HCT116 (cell line): ENCODE results near the gene PIH1D1. TPM values are rescaled to one million over a fixed set of nuclear protein-coding genes. Genes with fewer than 3 reads are reported as not detected.

ENCODE experiments used
- ATAC-seq: fragments of 200-7000 bp; cut with Tn5 transposase; 2 replicates; pipeline ENCODE4 v1.9.1; 2020; ENCODE audit warnings: mild to moderate bottlenecking, moderate library complexity
- BruUV-seq: library from RNA; stranded (reverse); fragments of 400-500 nt; replicated peaks from 2 replicates; lab custom pipeline; 2021; lab: Mats Ljungman, UMichigan
- CTCF ChIA-PET: fragments of 300-600 bp; sonication (Branson Sonifier 250); formaldehyde crosslinking; loops from one replicate; lab custom pipeline; 2021; ENCODE audit warnings: antibody characterized with exemption; lab: Charles Lee
- POLR2A ChIA-PET: fragments of 300-600, 350-600 bp; sonication (Branson Sonifier 250); formaldehyde crosslinking; loops from one replicate; lab custom pipeline; 2021; ENCODE audit warnings: antibody characterized with exemption; lab: Charles Lee
- RAD21 ChIA-PET, 2 experiments: fragments of 300-600 bp; sonication (Branson Sonifier 250); formaldehyde crosslinking; loops; one replicate each; lab custom pipeline; 2023; ENCODE audit warnings: low total read pairs in 2 of 2; ENCODE audit not compliant: uncharacterized antibody in 2 of 2, unreplicated experiment in 2 of 2, low non-redundant PET in 1 of 2; lab: Charles Lee
- DNase-seq: peaks from one replicate; pipeline ENCODE4 v3.0.0-alpha.2; 2010; ENCODE audit warnings: low read depth, low spot score
- H2AFZ ChIP-seq: fragments of 200-600 bp; shearing (Covaris generic), sonication (generic); 2 replicates; pipeline ENCODE4 v1.6.1; 2017; ENCODE audit warnings: low read depth, mixed run types, mixed read lengths, antibody characterized with exemption, low read length; ENCODE audit not compliant: poor library complexity, severe bottlenecking
- H3K27ac ChIP-seq: 2 replicates; pipeline ENCODE4 v1.5.1; 2012; ENCODE audit warnings: low read depth, low read length
- H3K27me3 ChIP-seq: fragments of 200-600 bp; sonication (generic); 2 replicates; pipeline ENCODE4 v1.6.1; 2016; ENCODE audit warnings: mixed run types, low read length, mixed read lengths; ENCODE audit not compliant: insufficient read depth
- H3K36me3 ChIP-seq, 2 experiments: fragments of 200-500 bp in 1 of 2; fragments of 200-600 bp in 1 of 2; sonication (Bioruptor generic) in 1 of 2; sonication (generic) in 1 of 2; 2 replicates each; pipeline versions ENCODE4 v1.5.1 to v1.6.1; 2014 to 2016; ENCODE audit warnings: low read length in 2 of 2, inconsistent platforms in 1 of 2, mixed read lengths in 1 of 2, mixed run types in 1 of 2; ENCODE audit not compliant: insufficient read depth in 2 of 2, control insufficient read depth in 1 of 2
- H3K4me1 ChIP-seq, 2 experiments: fragments of 200-600 bp in 1 of 2; sonication (generic) in 1 of 2; 2 replicates each; pipeline versions ENCODE4 v1.5.1 to v1.6.1; 2012 to 2017; ENCODE audit warnings: low read length in 2 of 2, inconsistent platforms in 1 of 2, mild to moderate bottlenecking in 1 of 2, mixed read lengths in 1 of 2, mixed run types in 1 of 2, moderate library complexity in 1 of 2; ENCODE audit not compliant: insufficient read depth in 2 of 2, control insufficient read depth in 1 of 2
- H3K4me2 ChIP-seq: fragments of 200-600 bp; sonication (generic); 2 replicates; pipeline ENCODE4 v1.6.1; 2017; ENCODE audit warnings: mixed run types, low read length, mixed read lengths
- H3K4me3 ChIP-seq, 2 experiments: fragments of 200-600 bp in 1 of 2; sonication (generic) in 1 of 2; replicated peaks in 1 of 2; 2 replicates each; pipeline ENCODE4 v1.5.1; 2011 to 2016; ENCODE audit warnings: low read length in 2 of 2, control low read depth in 1 of 2, low read depth in 1 of 2, mild to moderate bottlenecking in 1 of 2, mixed read lengths in 1 of 2, mixed run types in 1 of 2
- H3K79me2 ChIP-seq: fragments of 200-600 bp; sonication (generic); 2 replicates; pipeline ENCODE4 v1.6.1; 2017; ENCODE audit warnings: mild to moderate bottlenecking, mixed run types, low read length, moderate library complexity, mixed read lengths; ENCODE audit not compliant: insufficient read depth
- H3K9ac ChIP-seq: fragments of 200-600 bp; sonication (generic); 2 replicates; pipeline ENCODE4 v1.6.1; 2016; ENCODE audit warnings: low read length, mixed read lengths
- H3K9me2 ChIP-seq: fragments of 200-600 bp; sonication (generic), shearing (Covaris generic); 2 replicates; pipeline ENCODE4 v1.6.1; 2017; ENCODE audit warnings: mixed run types, mild to moderate bottlenecking, moderate library complexity; ENCODE audit not compliant: insufficient read depth
- H3K9me3 ChIP-seq, 2 experiments: fragments of 200-500 bp in 1 of 2; fragments of 200-600 bp in 1 of 2; sonication (Bioruptor generic) in 1 of 2; sonication (generic) in 1 of 2; 2 replicates each; pipeline ENCODE4 v1.6.1; 2014 to 2017; ENCODE audit warnings: low read length in 2 of 2, mixed read lengths in 2 of 2, inconsistent platforms in 1 of 2, low read depth in 1 of 2, mild to moderate bottlenecking in 1 of 2, mixed run types in 1 of 2, moderate library complexity in 1 of 2; ENCODE audit not compliant: control insufficient read depth in 1 of 2, insufficient read depth in 1 of 2
- H4K20me1 ChIP-seq: fragments of 200-600 bp; sonication (generic), shearing (Covaris generic); 2 replicates; pipeline ENCODE4 v1.6.1; 2017; ENCODE audit warnings: mixed run types, mild to moderate bottlenecking, moderate library complexity; ENCODE audit not compliant: insufficient read depth
- ATF3 ChIP-seq: IDR thresholded peaks from 2 replicates; pipeline ENCODE4 v1.6.1; 2012
- CBX3 ChIP-seq: IDR thresholded peaks from 2 replicates; pipeline ENCODE4 v1.6.1; 2012; ENCODE audit warnings: low read depth
- CEBPB ChIP-seq: IDR thresholded peaks from 2 replicates; pipeline ENCODE4 v1.6.1; 2012; ENCODE audit warnings: low read depth
- EGR1 ChIP-seq: IDR thresholded peaks from 2 replicates; pipeline ENCODE4 v1.6.1; 2012; ENCODE audit warnings: low read depth
- ELF1 ChIP-seq: IDR thresholded peaks from 2 replicates; pipeline ENCODE4 v1.6.1; 2012; ENCODE audit warnings: low read depth, borderline replicate concordance
- EZH2 ChIP-seq: fragments of 200-600 bp; sonication (generic); IDR thresholded peaks from 2 replicates; pipeline ENCODE4 v1.6.1; 2017; ENCODE audit warnings: antibody characterized with exemption, mixed run types
- EZH2phosphoT487 ChIP-seq: fragments of 200-600 bp; IDR thresholded peaks from 2 replicates; pipeline ENCODE4 v1.6.1; 2018; ENCODE audit warnings: antibody characterized with exemption, borderline replicate concordance
- FOSL1 ChIP-seq: IDR thresholded peaks from 2 replicates; pipeline ENCODE4 v1.6.1; 2012; ENCODE audit warnings: low read depth
- JUND ChIP-seq: IDR thresholded peaks from 2 replicates; pipeline ENCODE4 v1.6.1; 2012
- POLR2A ChIP-seq: IDR thresholded peaks from 2 replicates; pipeline ENCODE4 v1.7.0; 2011; ENCODE audit warnings: borderline replicate concordance; ENCODE audit not compliant: insufficient read depth, insufficient read length; ENCODE audit errors: extremely low read depth
- POLR2AphosphoS5 ChIP-seq: IDR thresholded peaks from 2 replicates; pipeline ENCODE4 v1.6.1; 2011; ENCODE audit warnings: mild to moderate bottlenecking, low read depth, low read length, moderate library complexity
- RAD21 ChIP-seq: IDR thresholded peaks from 2 replicates; pipeline ENCODE4 v1.6.1; 2012; ENCODE audit warnings: low read depth, mild to moderate bottlenecking
- REST ChIP-seq: IDR thresholded peaks from 2 replicates; pipeline ENCODE4 v1.6.1; 2012; ENCODE audit warnings: low read depth
- SP1 ChIP-seq: IDR thresholded peaks from 2 replicates; pipeline ENCODE4 v1.6.1; 2012; ENCODE audit warnings: low read depth
- SRF ChIP-seq: IDR thresholded peaks from 2 replicates; pipeline ENCODE4 v1.6.1; 2012; ENCODE audit warnings: low read depth
- YY1 ChIP-seq: IDR thresholded peaks from 2 replicates; pipeline ENCODE4 v1.6.1; 2011; ENCODE audit warnings: low read length, low read depth, moderate library complexity, mild to moderate bottlenecking; ENCODE audit not compliant: insufficient replicate concordance; ENCODE audit errors: extremely low read depth
- ZNF274 ChIP-seq: fragments of 200-500 bp; sonication (Bioruptor generic); IDR thresholded peaks from 2 replicates; pipeline ENCODE4 v1.6.1; 2014; ENCODE audit warnings: mild to moderate bottlenecking, low read depth, low read length, inconsistent platforms
- intact Hi-C: fragments of 100-400 bp; cut with micrococcal nuclease; formaldehyde crosslinking; loops from 2 replicates; pipeline ENCODE4 v1.10.0; 2022
- total RNA-seq: library from RNA; stranded (reverse); gene quantifications from one replicate; pipeline ENCODE4 v1.2.1, GENCODE V29; 2021; ENCODE audit not compliant: unreplicated experiment
- TF ChIP-seq, protein P1 (sequence below), 3 experiments: fragments of 200-600 bp in 1 of 3; sonication (generic) in 1 of 3; IDR thresholded peaks in 2 of 3; conservative IDR thresholded peaks in 1 of 3; 2 replicates each; pipeline ENCODE4 v1.5.1; 2012 to 2017; ENCODE audit warnings: low read depth in 2 of 3, low read length in 2 of 3, antibody characterized with exemption in 1 of 3, borderline replicate concordance in 1 of 3, control low read depth in 1 of 3, mild to moderate bottlenecking in 1 of 3, mixed read lengths in 1 of 3, mixed run types in 1 of 3, moderate library complexity in 1 of 3; ENCODE audit not compliant: insufficient read depth in 1 of 3

PIH1D1 gene
- total RNA-seq, 1 experiment from 2014 or later, result 152 TPM

- no peak; the same call in 1 of the 2 replicates for TF ChIP-seq EGR1
- TF ChIP-seq RAD21, result no peak
- peak; percentile 55 for TF ChIP-seq YY1
- no peak for TF ChIP-seq ZNF274
- TF ChIP-seq, all 23 proteins: peak for 5
These were observed 25.6 kb downstream of the PIH1D1 start (continued) for GRCh38 chr19:49425922-49426592.

DNA sequence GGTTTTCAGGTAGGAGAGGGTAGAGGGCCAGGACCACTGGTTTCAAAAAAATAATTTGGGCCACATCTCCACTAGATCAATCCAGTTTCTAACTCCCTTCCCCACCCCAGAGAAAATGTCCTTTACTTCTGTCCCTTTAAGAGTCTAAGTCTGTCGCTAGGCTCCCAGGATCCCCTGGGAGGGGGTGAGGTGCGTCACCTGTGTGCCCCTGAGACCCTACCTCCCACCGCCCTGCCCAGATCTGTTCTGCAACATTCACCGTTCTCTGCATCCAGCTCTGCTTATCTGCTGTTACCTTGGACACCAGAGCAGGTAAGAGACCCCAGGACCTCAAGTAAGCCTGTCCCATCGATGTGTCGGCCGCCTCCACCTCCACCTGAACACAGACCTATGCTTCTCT is 26.4 kb downstream of the PIH1D1 start, which contains the start of gene GFY:
Gene GFY (plus strand): TSS at position 211 of the 400 bp plus-strand sequence. CDS start 1,043 bp downstream, outside the sequence.
- TF ChIP-seq POLR2A (no peak), ELF1 (no peak), EGR1 (no peak), FOSL1 (no peak), ATF3 (no peak), SP1 (no peak), CEBPB (no peak), CBX3 (no peak), YY1 (no peak), REST (no peak), RAD21 (no peak), EZH2phosphoT487 (no peak), EZH2 (no peak), JUND (no peak), POLR2AphosphoS5 (no peak), ZNF274 (no peak), SRF (no peak)
- TF ChIP-seq, protein P1, sequence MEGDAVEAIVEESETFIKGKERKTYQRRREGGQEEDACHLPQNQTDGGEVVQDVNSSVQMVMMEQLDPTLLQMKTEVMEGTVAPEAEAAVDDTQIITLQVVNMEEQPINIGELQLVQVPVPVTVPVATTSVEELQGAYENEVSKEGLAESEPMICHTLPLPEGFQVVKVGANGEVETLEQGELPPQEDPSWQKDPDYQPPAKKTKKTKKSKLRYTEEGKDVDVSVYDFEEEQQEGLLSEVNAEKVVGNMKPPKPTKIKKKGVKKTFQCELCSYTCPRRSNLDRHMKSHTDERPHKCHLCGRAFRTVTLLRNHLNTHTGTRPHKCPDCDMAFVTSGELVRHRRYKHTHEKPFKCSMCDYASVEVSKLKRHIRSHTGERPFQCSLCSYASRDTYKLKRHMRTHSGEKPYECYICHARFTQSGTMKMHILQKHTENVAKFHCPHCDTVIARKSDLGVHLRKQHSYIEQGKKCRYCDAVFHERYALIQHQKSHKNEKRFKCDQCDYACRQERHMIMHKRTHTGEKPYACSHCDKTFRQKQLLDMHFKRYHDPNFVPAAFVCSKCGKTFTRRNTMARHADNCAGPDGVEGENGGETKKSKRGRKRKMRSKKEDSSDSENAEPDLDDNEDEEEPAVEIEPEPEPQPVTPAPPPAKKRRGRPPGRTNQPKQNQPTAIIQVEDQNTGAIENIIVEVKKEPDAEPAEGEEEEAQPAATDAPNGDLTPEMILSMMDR (IDR thresholded peaks at IDR 0.05 in 2 of 3, conservative IDR thresholded peaks at IDR 0.05 in 1 of 3; ENCODE audit: borderline replicate concordance in 1 of 3, insufficient read depth in 1 of 3, low read depth in 2 of 3, low read length in 2 of 3), result no peak
- H3K79me2 ChIP-seq, result no peaks in the 10 kb centered on the region
- H3K27ac ChIP-seq, result peak within 1 kb of the TSS; percentile 9
- H3K9me2 ChIP-seq, result no peaks in the 10 kb centered on the region
- peak within 1 kb of the TSS; percentile 88 for H3K4me2 ChIP-seq
- no TSS peak for BruUV-seq
- H3K4me3 ChIP-seq, result peak within 1 kb of the TSS; percentile 46 to 61
- RAD21 ChIA-PET, result no interaction called here
- peaks cover 12 to 38% of the 10 kb centered on the region in 2 experiments; a peak in 3 of 4 replicates for H3K4me1 ChIP-seq
- peaks cover 16% of the 10 kb centered on the region; the same call in 1 of the 2 replicates for H3K27me3 ChIP-seq
- H2AFZ ChIP-seq, result peak within 1 kb of the TSS; percentile 38
- no peaks in the 10 kb centered on the region for H4K20me1 ChIP-seq
- H3K9me3 ChIP-seq, result no peaks in the 10 kb centered on the region
- DNase-seq, result no peak
- ATAC-seq, result no peak
- no peaks in the 10 kb centered on the region for H3K36me3 ChIP-seq
- POLR2A ChIA-PET, result interaction anchor here (1.1 to 1.5 kb wide), 2 partner anchors 10 to 17 kb away, joined by 3 to 4 read pairs; no protein-coding TSS in a partner anchor
- H3K9ac ChIP-seq, result peak within 1 kb of the TSS; percentile 47
- intact Hi-C loops, result no loop called here
- CTCF ChIA-PET, result interaction anchor here (1.3 to 2.1 kb wide), 2 partner anchors 19 to 33 kb away, joined by 4 to 12 read pairs; no protein-coding TSS in a partner anchor
